ENCODE measurements around the gene PITPNC1. TPM values are rescaled to one million over a fixed set of nuclear protein-coding genes. Genes with fewer than 3 reads are reported as not detected.
A peak's percentile ranks its signal among the peaks of the same experiment; 100 is the strongest.
"Not testable (repeated sequence)": the region's sequence is repeated elsewhere in the genome, so short reads cannot be mapped to it uniquely, and the experiment has no call there.

PITPNC1 gene
- total and polyA plus RNA-seq, 5 donors from 2014 or later, result 27.3 to 47.9 (median 39.5) TPM

GRCh38 chr17:67492824-67493517 is 115.9 kb downstream of the PITPNC1 start:
- ATAC-seq (ENCODE audit: low read depth in 2 of 2), result no peak
- Mint-ChIP-seq H3K9me3 (peaks cover 0 to 3% (median 0%) of the 10 kb centered on the region in 7 donors), H3K27me3 (no peaks in the 10 kb centered on the region), H3K36me3 (no peaks in the 10 kb centered on the region), H3K27ac (peak overlapping the region in 1 of 3 donors; percentile 26), H3K4me1 (peaks cover 0 to 25% (median 9%) of the 10 kb centered on the region in 4 donors), H3K4me3 (no peak overlapping the region)
- Histone ChIP-seq H3K27ac (ENCODE audit: insufficient read depth, low read length, poor library complexity, severe bottlenecking) (no peak overlapping the region), H3K36me3 (ENCODE audit: control insufficient read depth, insufficient read depth, low read length) (no peaks in the 10 kb centered on the region), H3K27me3 (ENCODE audit: control insufficient read depth, insufficient read depth, low read length) (no peaks in the 10 kb centered on the region), H3K4me1 (ENCODE audit: control insufficient read depth, insufficient read depth, low read length, poor library complexity, severe bottlenecking) (no peaks in the 10 kb centered on the region), H3K9me3 (ENCODE audit: control insufficient read depth in 2 of 2, low read length in 2 of 2) (no peaks in the 10 kb centered on the region), H3K4me3 (ENCODE audit: low read depth, low read length) (no peak overlapping the region)
- no peak for DNase-seq

GRCh38 chr17:67493812-67494211 is 116.7 kb downstream of the PITPNC1 start:
- no peak overlapping the region for H3K27ac ChIP-seq (ENCODE audit: insufficient read depth, low read length, poor library complexity, severe bottlenecking)
- H3K27me3 Mint-ChIP-seq, result no peaks in the 10 kb centered on the region
- ATAC-seq (ENCODE audit: low read depth in 2 of 2), result no peak
- H3K27ac Mint-ChIP-seq, result no peak overlapping the region
- no peaks in the 10 kb centered on the region for H3K9me3 ChIP-seq (ENCODE audit: control insufficient read depth in 2 of 2, low read length in 2 of 2)
- H3K4me3 ChIP-seq (ENCODE audit: low read depth, low read length), result no peak overlapping the region
- no peak overlapping the region for H3K4me3 Mint-ChIP-seq
- H3K9me3 Mint-ChIP-seq, result peaks cover 0 to 3% (median 0%) of the 10 kb centered on the region in 7 donors
- DNase-seq, result no peak
- H3K4me1 ChIP-seq (ENCODE audit: control insufficient read depth, insufficient read depth, low read length, poor library complexity, severe bottlenecking), result no peaks in the 10 kb centered on the region
- H3K4me1 Mint-ChIP-seq, result peaks cover 0 to 30% (median 11%) of the 10 kb centered on the region in 4 donors
- H3K36me3 ChIP-seq (ENCODE audit: control insufficient read depth, insufficient read depth, low read length), result no peaks in the 10 kb centered on the region
- no peaks in the 10 kb centered on the region for H3K36me3 Mint-ChIP-seq
- no peaks in the 10 kb centered on the region for H3K27me3 ChIP-seq (ENCODE audit: control insufficient read depth, insufficient read depth, low read length)

- H3K4me3 ChIP-seq (ENCODE audit: low read depth, low read length); H3K36me3 ChIP-seq (ENCODE audit: control insufficient read depth, insufficient read depth, low read length); H3K27ac ChIP-seq (ENCODE audit: insufficient read depth, low read length, poor library complexity, severe bottlenecking); H3K4me1 ChIP-seq (ENCODE audit: control insufficient read depth, insufficient read depth, low read length, poor library complexity, severe bottlenecking); H3K9me3 ChIP-seq (ENCODE audit: control insufficient read depth in 2 of 2, low read length in 2 of 2); H3K27me3 ChIP-seq (ENCODE audit: control insufficient read depth, insufficient read depth, low read length); H3K4me3 Mint-ChIP-seq; ATAC-seq (ENCODE audit: low read depth in 2 of 2); H3K27me3 Mint-ChIP-seq; H3K36me3 Mint-ChIP-seq; H3K9me3 Mint-ChIP-seq; DNase-seq: not testable (repeated sequence)
- peaks cover 0 to 26% (median 14%) of the 10 kb centered on the region in 4 donors for H3K4me1 Mint-ChIP-seq
- H3K27ac Mint-ChIP-seq, result peak overlapping the region in 1 of 3 donors; percentile 74
Observed at GRCh38 chr17:67495534-67495933, 118.5 kb downstream of the PITPNC1 start.

GRCh38 chr17:67496286-67496685 is 119.2 kb downstream of the PITPNC1 start:
- no peak for ATAC-seq (ENCODE audit: low read depth in 2 of 2)
- Mint-ChIP-seq H3K9me3 (peaks cover 0 to 3% (median 0%) of the 10 kb centered on the region in 7 donors), H3K36me3 (no peaks in the 10 kb centered on the region), H3K27me3 (no peaks in the 10 kb centered on the region), H3K4me3 (no peak overlapping the region), H3K4me1 (peaks cover 0 to 28% (median 11%) of the 10 kb centered on the region in 4 donors), H3K27ac (no peak overlapping the region)
- Histone ChIP-seq H3K9me3 (ENCODE audit: control insufficient read depth in 2 of 2, low read length in 2 of 2) (no peaks in the 10 kb centered on the region), H3K4me1 (ENCODE audit: control insufficient read depth, insufficient read depth, low read length, poor library complexity, severe bottlenecking) (no peaks in the 10 kb centered on the region), H3K27ac (ENCODE audit: insufficient read depth, low read length, poor library complexity, severe bottlenecking) (no peak overlapping the region), H3K36me3 (ENCODE audit: control insufficient read depth, insufficient read depth, low read length) (no peaks in the 10 kb centered on the region), H3K27me3 (ENCODE audit: control insufficient read depth, insufficient read depth, low read length) (no peaks in the 10 kb centered on the region), H3K4me3 (ENCODE audit: low read depth, low read length) (no peak overlapping the region)
- no peak for DNase-seq

- Mint-ChIP-seq H3K4me1 (peaks cover 12 to 39% (median 23%) of the 10 kb centered on the region in 4 donors), H3K4me3 (no peak overlapping the region), H3K27me3 (no peaks in the 10 kb centered on the region), H3K36me3 (no peaks in the 10 kb centered on the region), H3K27ac (no peak overlapping the region), H3K9me3 (peaks cover 0 to 5% (median 0%) of the 10 kb centered on the region in 7 donors)
- H3K9me3 ChIP-seq (ENCODE audit: control insufficient read depth in 2 of 2, low read length in 2 of 2), result no peaks in the 10 kb centered on the region
- no peaks in the 10 kb centered on the region for H3K36me3 ChIP-seq (ENCODE audit: control insufficient read depth, insufficient read depth, low read length)
- no peaks in the 10 kb centered on the region for H3K4me1 ChIP-seq (ENCODE audit: control insufficient read depth, insufficient read depth, low read length, poor library complexity, severe bottlenecking)
- DNase-seq, result no peak
- H3K27ac ChIP-seq (ENCODE audit: insufficient read depth, low read length, poor library complexity, severe bottlenecking), result no peak overlapping the region
- H3K27me3 ChIP-seq (ENCODE audit: control insufficient read depth, insufficient read depth, low read length), result no peaks in the 10 kb centered on the region
- ATAC-seq (ENCODE audit: low read depth in 2 of 2), result no peak
- H3K4me3 ChIP-seq (ENCODE audit: low read depth, low read length), result no peak overlapping the region
Observed at GRCh38 chr17:67499685-67500084, 122.6 kb downstream of the PITPNC1 start.

- Histone ChIP-seq H3K36me3 (ENCODE audit: control insufficient read depth, insufficient read depth, low read length) (no peaks in the 10 kb centered on the region), H3K27ac (ENCODE audit: insufficient read depth, low read length, poor library complexity, severe bottlenecking) (no peak overlapping the region), H3K4me1 (ENCODE audit: control insufficient read depth, insufficient read depth, low read length, poor library complexity, severe bottlenecking) (no peaks in the 10 kb centered on the region), H3K27me3 (ENCODE audit: control insufficient read depth, insufficient read depth, low read length) (no peaks in the 10 kb centered on the region), H3K4me3 (ENCODE audit: low read depth, low read length) (no peak overlapping the region), H3K9me3 (ENCODE audit: control insufficient read depth in 2 of 2, low read length in 2 of 2) (no peaks in the 10 kb centered on the region)
- ATAC-seq (ENCODE audit: low read depth in 2 of 2) (no peak), DNase-seq (no peak)
- Mint-ChIP-seq H3K4me3 (no peak overlapping the region), H3K27ac (no peak overlapping the region), H3K27me3 (no peaks in the 10 kb centered on the region), H3K36me3 (no peaks in the 10 kb centered on the region), H3K9me3 (peaks cover 0 to 5% (median 0%) of the 10 kb centered on the region in 7 donors), H3K4me1 (peaks cover 18 to 43% (median 25%) of the 10 kb centered on the region in 4 donors)
Observed at GRCh38 chr17:67500261-67500660, 123.2 kb downstream of the PITPNC1 start.

- no peak overlapping the region for H3K4me3 Mint-ChIP-seq
- H3K4me1 Mint-ChIP-seq, result peaks cover 18 to 46% (median 26%) of the 10 kb centered on the region in 4 donors
- no peak overlapping the region for H3K4me3 ChIP-seq (ENCODE audit: low read depth, low read length)
- no peaks in the 10 kb centered on the region for H3K27me3 Mint-ChIP-seq
- DNase-seq (no peak), ATAC-seq (ENCODE audit: low read depth in 2 of 2) (no peak)
- H3K4me1 ChIP-seq (ENCODE audit: control insufficient read depth, insufficient read depth, low read length, poor library complexity, severe bottlenecking), result no peaks in the 10 kb centered on the region
- H3K27ac ChIP-seq (ENCODE audit: insufficient read depth, low read length, poor library complexity, severe bottlenecking), result no peak overlapping the region
- no peak overlapping the region for H3K27ac Mint-ChIP-seq
- H3K27me3 ChIP-seq (ENCODE audit: control insufficient read depth, insufficient read depth, low read length), result no peaks in the 10 kb centered on the region
- H3K36me3 Mint-ChIP-seq, result no peaks in the 10 kb centered on the region
- H3K9me3 Mint-ChIP-seq, result peaks cover 0 to 5% (median 0%) of the 10 kb centered on the region in 7 donors
- no peaks in the 10 kb centered on the region for H3K36me3 ChIP-seq (ENCODE audit: control insufficient read depth, insufficient read depth, low read length)
- no peaks in the 10 kb centered on the region for H3K9me3 ChIP-seq (ENCODE audit: control insufficient read depth in 2 of 2, low read length in 2 of 2)
Observed at GRCh38 chr17:67500677-67501300, 123.7 kb downstream of the PITPNC1 start.

Measured in CD4-positive, CD25-positive, alpha-beta regulatory T cell (primary cell).